Chondrocyte (in vitro differentiated cells): Measurements from ENCODE around the gene WDR1. TPM values are rescaled to one million over a fixed set of nuclear protein-coding genes. Genes with fewer than 3 reads are reported as not detected.

Experiments used
- DNase-seq: peaks from one replicate; pipeline ENCODE4 v3.0.0; 2021; ENCODE audit warnings: mixed read lengths, low spot score
- H3K27ac Mint-ChIP-seq: one replicate; pipeline ENCODE4 v1.8.0; 2021; ENCODE audit warnings: mild to moderate bottlenecking, moderate library complexity, mixed read lengths; ENCODE audit not compliant: unreplicated experiment
- H3K27me3 Mint-ChIP-seq: 2 replicates; pipeline ENCODE4 v1.8.0; 2021; ENCODE audit warnings: low read depth, mixed read lengths
- H3K36me3 Mint-ChIP-seq: 2 replicates; pipeline ENCODE4 v1.8.0; 2021; ENCODE audit warnings: low read depth, mixed read lengths
- H3K4me1 Mint-ChIP-seq: 2 replicates; pipeline ENCODE4 v1.8.0; 2021; ENCODE audit warnings: low read depth, mild to moderate bottlenecking, mixed read lengths
- H3K4me3 Mint-ChIP-seq: one replicate; pipeline ENCODE4 v1.8.0; 2021; ENCODE audit warnings: mild to moderate bottlenecking, moderate library complexity, mixed read lengths; ENCODE audit not compliant: unreplicated experiment
- H3K9me3 Mint-ChIP-seq: 2 replicates; pipeline ENCODE4 v1.8.0; 2021; ENCODE audit warnings: low read depth, mixed read lengths
- CTCF ChIP-seq: fragments of 200-600 bp; sonication (generic); IDR thresholded peaks from 2 replicates; pipeline ENCODE4 v1.5.0; 2021; ENCODE audit warnings: antibody characterized with exemption, mild to moderate bottlenecking, moderate library complexity
- total RNA-seq: library from RNA; stranded (reverse); gene quantifications from 3 replicates; pipeline ENCODE4 v1.2.1, GENCODE V29; 2021

Gene WDR1
- total RNA-seq, 1 donor from 2014 or later: 483 TPM

- Mint-ChIP-seq H3K36me3 (peaks cover 30% of the 10 kb centered on the region), H3K4me3 (peak overlapping the region; percentile 1), H3K4me1 (peaks cover 92% of the 10 kb centered on the region)
Measured at GRCh38 chr4:10104991-10105276, 11.7 kb downstream of the WDR1 start.

DNA sequence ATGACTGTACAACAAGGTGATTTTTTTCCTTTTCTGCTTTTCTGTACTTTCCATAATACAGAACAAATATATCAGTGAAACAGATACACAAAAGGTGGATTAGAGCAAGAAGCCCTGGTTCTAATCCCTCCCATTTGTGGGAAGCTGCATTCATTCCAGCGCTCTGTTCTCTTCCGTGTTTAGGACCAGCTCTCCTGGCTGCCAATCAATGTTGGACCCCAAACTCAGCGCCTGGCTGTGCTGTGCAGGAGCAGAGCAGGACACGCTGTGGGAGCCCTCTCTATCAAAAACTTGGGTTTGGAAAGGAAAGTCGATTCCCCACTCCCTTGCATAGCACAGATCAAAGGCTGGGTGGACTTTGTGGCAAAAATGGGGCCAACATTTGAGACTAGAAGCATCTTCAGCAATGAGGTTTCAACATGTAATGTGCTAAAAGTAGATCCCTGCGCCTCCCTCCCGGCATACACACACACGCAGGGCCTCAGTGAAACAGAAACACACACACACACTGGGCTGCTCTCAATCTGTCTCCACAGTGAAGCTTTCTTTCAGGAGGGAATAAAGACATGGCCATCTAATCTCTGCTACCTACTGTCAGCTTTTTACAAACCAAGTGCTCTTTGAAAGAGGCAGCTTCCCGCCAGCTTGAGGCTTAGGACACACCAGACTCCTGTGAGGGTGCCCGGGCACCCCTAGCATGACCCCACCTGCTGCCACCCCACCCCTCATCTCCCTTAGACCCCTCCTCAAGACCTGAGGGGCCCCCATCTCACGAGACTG lies 12.2 kb downstream of the WDR1 start:
- Mint-ChIP-seq H3K4me3 (no peak overlapping the region), H3K36me3 (peaks cover 26% of the 10 kb centered on the region), H3K27me3 (no peaks in the 10 kb centered on the region), H3K27ac (peak overlapping the region; percentile 82), H3K9me3 (no peaks in the 10 kb centered on the region), H3K4me1 (peaks cover 91% of the 10 kb centered on the region)
- no peak for DNase-seq
- TF ChIP-seq CTCF: no peak

More at GRCh38 chr4:10104991-10105276, 11.7 kb downstream of the WDR1 start:
- Mint-ChIP-seq H3K27ac (peak overlapping the region; percentile 82), H3K27me3 (no peaks in the 10 kb centered on the region), H3K9me3 (no peaks in the 10 kb centered on the region)
- no peak for DNase-seq
- TF ChIP-seq CTCF: no peak

DNA sequence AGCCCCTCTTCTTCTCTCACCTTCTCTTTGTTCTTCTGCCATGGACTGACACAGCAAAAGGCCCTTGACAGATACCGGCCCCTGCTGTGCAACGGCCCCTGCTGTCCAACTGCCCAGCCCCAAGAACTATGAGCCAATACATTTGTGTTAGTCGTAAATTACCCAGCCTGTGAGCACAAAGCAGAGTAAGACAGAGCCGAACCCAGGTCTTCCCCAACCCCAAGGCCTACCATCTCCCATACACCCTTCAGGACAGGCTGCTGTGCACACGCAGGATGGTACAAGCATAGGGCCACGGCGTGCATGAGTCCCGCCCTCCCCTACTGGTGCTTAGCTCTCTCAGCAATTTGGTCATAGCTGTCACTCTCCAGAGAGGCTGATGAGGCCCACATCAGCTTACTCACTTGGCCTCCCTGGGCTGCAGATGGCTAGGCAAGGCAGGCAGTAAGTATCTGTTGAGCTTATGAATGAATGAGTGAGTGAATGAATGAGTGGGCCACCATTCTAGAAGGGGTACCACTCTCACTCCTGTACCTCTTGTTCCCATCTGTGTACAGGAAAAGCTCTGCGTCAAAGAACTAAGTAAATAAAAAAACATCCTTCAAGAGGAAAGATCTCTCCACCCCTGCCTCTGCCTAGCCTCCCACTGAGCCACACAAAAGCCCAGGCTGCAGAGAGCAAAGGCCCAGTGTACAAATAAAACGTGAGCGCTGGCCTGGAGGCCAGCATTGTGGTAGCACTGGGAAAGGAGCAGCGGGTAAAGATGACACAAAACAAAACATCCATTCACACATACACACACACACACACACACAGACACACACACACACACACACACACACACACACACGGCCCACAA lies 13.9 kb downstream of the WDR1 start:
- TF ChIP-seq CTCF: no peak

DNA sequence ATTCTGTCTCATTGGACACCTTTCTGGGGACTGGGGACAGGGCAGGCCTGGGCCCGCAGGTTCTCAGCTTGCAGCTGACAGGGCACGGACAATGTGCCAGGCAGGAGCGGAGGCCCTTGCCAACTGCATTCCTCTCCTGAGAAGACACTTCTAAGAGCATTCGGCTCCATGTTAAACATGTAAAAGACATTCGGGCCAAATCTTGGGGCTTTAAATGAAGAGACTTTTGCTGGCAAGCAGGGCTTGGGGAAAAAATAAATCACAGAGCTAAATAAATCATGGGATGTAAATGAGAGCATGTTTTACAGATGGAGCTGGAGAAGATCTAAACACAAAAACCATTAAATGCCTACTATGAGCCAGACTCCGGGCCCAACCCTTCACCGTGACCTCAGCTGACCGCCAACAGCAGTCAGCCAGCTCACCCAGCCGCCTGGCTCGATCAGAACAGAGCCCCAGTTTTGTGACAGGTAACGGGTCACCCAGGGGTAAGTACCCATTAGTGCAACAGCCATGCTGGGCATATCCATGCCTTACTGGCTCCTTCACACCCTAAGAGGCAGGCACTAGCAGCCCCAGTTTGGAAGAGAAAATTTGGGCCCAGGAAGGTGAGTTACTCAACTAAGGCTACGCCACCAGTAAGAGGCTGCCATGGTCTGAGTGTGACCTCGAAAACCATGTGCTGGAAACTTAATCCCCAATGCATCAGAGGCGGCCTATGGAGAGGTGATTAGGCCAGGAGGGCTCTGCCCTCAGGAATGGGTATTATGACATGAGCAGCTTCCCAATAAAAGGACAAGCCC lies 14.7 kb downstream of the WDR1 start:
- TF ChIP-seq CTCF: no peak
- peaks cover 28% of the 10 kb centered on the region for H3K36me3 Mint-ChIP-seq
- no peaks in the 10 kb centered on the region for H3K27me3 Mint-ChIP-seq
- no peak overlapping the region for H3K4me3 Mint-ChIP-seq
- no peaks in the 10 kb centered on the region for H3K9me3 Mint-ChIP-seq
- peaks cover 91% of the 10 kb centered on the region for H3K4me1 Mint-ChIP-seq
- H3K27ac Mint-ChIP-seq: no peak overlapping the region
- DNase-seq: no peak

More for the DNA sequence above, 13.9 kb downstream of the WDR1 start:
- no peaks in the 10 kb centered on the region for H3K27me3 Mint-ChIP-seq
- DNase-seq: no peak
- H3K4me3 Mint-ChIP-seq: no peak overlapping the region
- H3K9me3 Mint-ChIP-seq: no peaks in the 10 kb centered on the region
- peaks cover 91% of the 10 kb centered on the region for H3K4me1 Mint-ChIP-seq
- H3K36me3 Mint-ChIP-seq: peaks cover 23% of the 10 kb centered on the region
- no peak overlapping the region for H3K27ac Mint-ChIP-seq

DNA sequence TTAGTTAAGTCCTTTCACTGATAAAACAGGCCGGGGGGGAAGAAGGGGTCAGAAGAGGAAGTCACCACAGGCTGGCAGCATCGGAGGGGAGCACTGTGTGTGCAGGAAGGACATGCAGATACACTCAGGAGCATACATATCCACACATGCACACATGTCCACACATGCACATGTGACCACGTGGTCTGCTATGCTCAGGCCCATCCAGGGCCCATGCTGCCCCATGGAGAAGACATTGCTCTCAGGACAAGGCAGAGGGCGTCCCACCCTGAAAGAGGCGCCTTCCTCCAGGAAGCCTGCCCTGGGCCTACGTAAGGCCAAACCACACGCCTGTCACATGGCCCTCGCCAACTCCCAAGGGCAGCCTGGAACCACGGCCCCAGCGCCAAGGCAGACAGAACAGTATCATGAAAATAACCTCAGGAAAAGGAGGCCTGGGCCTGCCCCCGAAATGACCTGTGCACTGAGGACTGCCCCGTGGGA lies 15.8 kb downstream of the WDR1 start:
- DNase-seq: no peak
- no peak for TF ChIP-seq CTCF
- peak overlapping the region; percentile 17 for H3K27ac Mint-ChIP-seq
- H3K27me3 Mint-ChIP-seq: no peaks in the 10 kb centered on the region
- H3K9me3 Mint-ChIP-seq: no peaks in the 10 kb centered on the region
- H3K4me3 Mint-ChIP-seq: no peak overlapping the region
- peaks cover 91% of the 10 kb centered on the region for H3K4me1 Mint-ChIP-seq
- H3K36me3 Mint-ChIP-seq: peaks cover 28% of the 10 kb centered on the region
